Testis (tissue), 3 donors: ENCODE measurements around the gene TBC1D1. TPM values are rescaled to one million over a fixed set of nuclear protein-coding genes. Genes with fewer than 3 reads are reported as not detected.

Experiments
- DNase-seq: peaks from one replicate; pipeline ENCODE4 v3.0.0-alpha.2; 2019
- H3K27ac ChIP-seq, 2 donors: fragments of 200-600 bp; sonication (generic); one replicate each; pipeline ENCODE4 v1.5.1; 2019
- H3K27me3 ChIP-seq: fragments of 200-600 bp; sonication (generic); one replicate; pipeline ENCODE4 v1.5.1; 2019
- H3K36me3 ChIP-seq: fragments of 200-600 bp; sonication (generic); one replicate; pipeline ENCODE4 v1.5.1; 2017; ENCODE audit warnings: low read depth; ENCODE audit errors: missing control alignments
- H3K4me1 ChIP-seq: fragments of 200-600 bp; sonication (generic); one replicate; pipeline ENCODE4 v1.5.1; 2019
- H3K4me3 ChIP-seq, 2 donors: fragments of 200-600 bp; sonication (generic); one replicate each; pipeline ENCODE4 v1.5.1; 2017 to 2019
- H3K9me3 ChIP-seq: fragments of 200-600 bp; sonication (generic); one replicate; pipeline ENCODE4 v1.5.1; 2017
- POLR2A ChIP-seq: fragments of 450-650 bp; IDR thresholded peaks from one replicate; pipeline ENCODE4 v1.6.1; 2017; ENCODE audit warnings: antibody characterized with exemption, mild to moderate bottlenecking, moderate library complexity
- WGBS, 2 donors: methylation state at CpG; one replicate each; pipeline ENCODE4 v1.1.5; 2018; 5-methylcytosine and 5-hydroxymethylcytosine counted together
- intact Hi-C: fragments of 100-400 bp; cut with DNase I; formaldehyde crosslinking; loops from one replicate; pipeline ENCODE4 v1.15.1; 2023; ENCODE audit warnings: low total_unique reads
- polyA plus RNA-seq: library from polyadenylated mRNA; stranded (reverse); fragments of 350-450 nt; fragmentation: Illumina TruSeq; extraction: RNeasy Lipid Tissue Mini Kit (QIAGEN cat#74804); gene quantifications from one replicate; pipeline ENCODE4 v1.2.3, GENCODE V29; 2014; ENCODE audit warnings: low read depth, low replicate concordance; ENCODE audit not compliant: insufficient read depth
- total RNA-seq, 2 donors: library from RNA; depleted of rRNA; stranded (reverse); fragments of >200 nt; gene quantifications; one replicate each; pipeline ENCODE4 v1.2.3, GENCODE V29; 2016
- TF ChIP-seq, protein P1 (sequence below), 3 experiments: fragments of 450-650 bp in 2 of 3; fragments of 200-600 bp in 1 of 3; sonication (generic) in 1 of 3; IDR thresholded peaks; one replicate each; pipeline ENCODE4 v1.5.1; 2016 to 2019; ENCODE audit warnings: antibody characterized with exemption in 3 of 3, mild to moderate bottlenecking in 2 of 3, moderate library complexity in 1 of 3

TBC1D1 gene
- total and polyA plus RNA-seq, 3 donors from 2014 or later = 130 to 208 (median 167) TPM

DNA sequence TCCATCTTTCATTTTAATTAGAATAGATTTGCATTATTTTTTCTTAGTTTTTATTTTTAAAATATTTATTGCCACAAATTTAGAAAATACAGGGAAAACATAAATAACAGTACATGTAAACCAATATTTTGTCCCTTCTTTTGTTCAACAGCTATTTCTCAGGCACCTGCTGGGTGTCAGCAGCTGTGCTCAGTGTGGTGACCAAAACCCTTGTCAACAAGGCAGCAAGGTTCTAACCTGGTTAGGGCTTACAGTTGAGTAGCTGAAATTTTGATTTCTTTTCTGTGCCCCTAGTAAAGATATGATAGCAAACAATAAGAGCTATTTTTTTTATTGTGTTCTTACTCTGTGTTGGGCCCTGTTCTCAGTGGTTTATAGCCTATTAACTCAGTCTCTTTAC lies 197.4 kb downstream of the TBC1D1 start:
- Histone ChIP-seq H3K27me3 (no peaks in the 10 kb centered on the region), H3K4me1 (peaks cover 17% of the 10 kb centered on the region), H3K4me3 (no peak overlapping the region), H3K36me3 (no peaks in the 10 kb centered on the region), H3K27ac (no peak overlapping the region), H3K9me3 (no peaks in the 10 kb centered on the region)
- intact Hi-C loops = no loop called here
- no peak for DNase-seq
- TF ChIP-seq POLR2A = no peak
- TF ChIP-seq, protein P1, sequence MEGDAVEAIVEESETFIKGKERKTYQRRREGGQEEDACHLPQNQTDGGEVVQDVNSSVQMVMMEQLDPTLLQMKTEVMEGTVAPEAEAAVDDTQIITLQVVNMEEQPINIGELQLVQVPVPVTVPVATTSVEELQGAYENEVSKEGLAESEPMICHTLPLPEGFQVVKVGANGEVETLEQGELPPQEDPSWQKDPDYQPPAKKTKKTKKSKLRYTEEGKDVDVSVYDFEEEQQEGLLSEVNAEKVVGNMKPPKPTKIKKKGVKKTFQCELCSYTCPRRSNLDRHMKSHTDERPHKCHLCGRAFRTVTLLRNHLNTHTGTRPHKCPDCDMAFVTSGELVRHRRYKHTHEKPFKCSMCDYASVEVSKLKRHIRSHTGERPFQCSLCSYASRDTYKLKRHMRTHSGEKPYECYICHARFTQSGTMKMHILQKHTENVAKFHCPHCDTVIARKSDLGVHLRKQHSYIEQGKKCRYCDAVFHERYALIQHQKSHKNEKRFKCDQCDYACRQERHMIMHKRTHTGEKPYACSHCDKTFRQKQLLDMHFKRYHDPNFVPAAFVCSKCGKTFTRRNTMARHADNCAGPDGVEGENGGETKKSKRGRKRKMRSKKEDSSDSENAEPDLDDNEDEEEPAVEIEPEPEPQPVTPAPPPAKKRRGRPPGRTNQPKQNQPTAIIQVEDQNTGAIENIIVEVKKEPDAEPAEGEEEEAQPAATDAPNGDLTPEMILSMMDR (IDR thresholded peaks at IDR 0.05) = no peak

DNA sequence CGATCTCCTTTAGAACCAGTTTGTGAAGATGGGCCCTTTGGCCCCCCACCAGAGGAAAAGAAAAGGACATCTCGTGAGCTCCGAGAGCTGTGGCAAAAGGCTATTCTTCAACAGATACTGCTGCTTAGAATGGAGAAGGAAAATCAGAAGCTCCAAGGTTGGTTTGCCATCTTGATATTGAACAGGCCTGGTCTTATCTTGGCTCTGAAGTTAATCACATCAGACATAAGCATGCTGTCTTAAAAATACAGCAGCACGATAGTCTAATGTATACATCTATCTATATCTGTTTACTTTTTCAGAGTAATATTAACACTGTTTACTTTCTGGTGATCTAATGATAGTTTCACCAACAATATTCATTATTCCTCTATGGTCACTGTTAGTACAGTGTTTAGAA lies 199.1 kb downstream of the TBC1D1 start:
- H3K4me3 ChIP-seq = no peak overlapping the region
- H3K27me3 ChIP-seq = no peaks in the 10 kb centered on the region
- no peaks in the 10 kb centered on the region for H3K9me3 ChIP-seq
- intact Hi-C loops = no loop called here
- 83 to 88% methylated on average over 4 of the region's 4 CpGs for WGBS, 2 donors
- H3K4me1 ChIP-seq = peaks cover 15% of the 10 kb centered on the region
- no peak for DNase-seq
- H3K27ac ChIP-seq = no peak overlapping the region
- H3K36me3 ChIP-seq = no peaks in the 10 kb centered on the region
- TF ChIP-seq, protein P1 (IDR thresholded peaks at IDR 0.05) = no peak
- TF ChIP-seq POLR2A = no peak

DNA sequence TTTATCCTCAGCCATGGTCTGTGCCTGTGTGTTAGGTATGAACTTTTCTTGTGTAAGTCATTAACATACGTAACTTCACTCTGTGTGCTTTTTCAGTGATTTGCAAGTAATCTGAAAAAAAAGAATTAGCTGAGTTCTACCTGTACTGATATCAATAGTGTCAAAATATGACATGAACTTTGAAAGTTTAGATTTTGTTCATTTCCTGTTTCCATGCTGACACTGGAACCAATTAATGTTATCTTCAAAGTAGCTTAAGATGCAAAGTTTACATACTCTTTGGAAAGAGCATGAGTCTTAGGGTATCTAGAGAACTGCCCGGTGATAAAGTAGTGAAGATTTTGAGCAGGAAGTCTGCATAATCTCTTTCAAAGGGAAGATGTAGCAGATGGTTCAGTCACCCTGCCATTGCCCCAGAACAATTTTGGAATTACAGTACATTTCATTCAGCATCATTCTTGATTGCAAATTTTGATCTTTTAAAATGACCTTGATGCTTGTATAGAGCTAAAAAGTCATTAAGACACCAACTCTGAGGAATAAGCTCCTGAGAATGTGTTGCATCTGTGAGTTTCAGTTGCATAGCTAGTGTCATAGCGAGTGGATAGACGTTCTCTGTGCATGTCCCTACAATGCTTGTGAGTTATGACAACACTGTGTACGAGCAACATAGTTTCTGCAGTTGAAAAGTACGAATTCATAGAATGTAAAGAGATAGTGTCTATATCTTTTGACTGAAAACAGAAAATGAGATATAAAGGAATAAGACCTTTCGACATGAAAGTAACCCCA lies 199.8 kb downstream of the TBC1D1 start:
- no peak for DNase-seq
- H3K27ac ChIP-seq = no peak overlapping the region
- H3K4me1 ChIP-seq = peaks cover 8% of the 10 kb centered on the region
- 86 to 88% methylated on average over 7 of the region's 7 CpGs for WGBS, 2 donors
- no peaks in the 10 kb centered on the region for H3K36me3 ChIP-seq
- no peaks in the 10 kb centered on the region for H3K9me3 ChIP-seq
- intact Hi-C loops = no loop called here
- no peak overlapping the region for H3K4me3 ChIP-seq
- H3K27me3 ChIP-seq = no peaks in the 10 kb centered on the region
- TF ChIP-seq POLR2A = no peak
- TF ChIP-seq, protein P1 (IDR thresholded peaks at IDR 0.05) = no peak

DNA sequence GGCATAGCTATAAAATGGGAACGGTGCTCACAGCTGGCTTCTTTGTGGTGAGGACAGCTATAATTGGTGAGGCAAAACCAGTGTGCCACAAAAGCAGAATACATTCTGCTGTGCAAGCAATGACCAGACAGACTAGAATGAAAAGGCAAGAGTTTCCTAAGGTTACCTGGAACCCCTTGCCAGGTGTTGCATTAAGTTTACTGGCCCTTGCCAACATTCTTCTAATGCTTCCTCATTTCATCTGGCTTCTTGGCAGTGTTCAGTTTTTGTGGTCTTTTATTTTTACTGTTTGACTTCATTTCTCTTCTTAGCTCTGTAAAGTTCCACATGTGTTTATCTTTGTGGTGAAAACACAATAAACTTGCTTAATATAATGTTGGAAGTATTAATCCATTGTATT lies 200.8 kb downstream of the TBC1D1 start:
- TF ChIP-seq POLR2A = no peak
- TF ChIP-seq, protein P1 (IDR thresholded peaks at IDR 0.05) = no peak
- H3K27ac ChIP-seq = no peak overlapping the region
- no peak for DNase-seq
- no peaks in the 10 kb centered on the region for H3K36me3 ChIP-seq
- 79 to 81% methylated on average over 1 of the region's 1 CpG for WGBS, 2 donors
- H3K4me3 ChIP-seq = no peak overlapping the region
- no peaks in the 10 kb centered on the region for H3K4me1 ChIP-seq
- intact Hi-C loops = no loop called here
- H3K27me3 ChIP-seq = no peaks in the 10 kb centered on the region
- no peaks in the 10 kb centered on the region for H3K9me3 ChIP-seq

DNA sequence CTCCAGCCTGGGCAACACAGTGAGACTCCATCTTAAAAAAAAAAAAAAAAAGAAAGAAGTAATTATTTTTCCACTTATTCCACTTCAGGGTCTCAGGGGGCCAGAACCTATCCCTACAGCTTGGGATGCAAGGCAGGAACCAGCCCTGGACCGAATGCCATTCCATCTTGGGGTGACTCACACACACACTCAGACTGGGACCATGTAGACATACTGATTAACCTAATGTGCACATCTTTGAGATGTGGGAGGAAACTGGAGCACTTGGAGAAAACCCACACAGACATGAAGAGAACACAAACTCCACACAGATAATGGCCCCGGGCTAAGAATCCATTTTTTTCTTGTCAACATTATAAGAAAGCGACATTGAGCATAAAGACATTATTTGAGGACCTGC lies 201.8 kb downstream of the TBC1D1 start:
- H3K4me1 ChIP-seq = no peaks in the 10 kb centered on the region
- no peak overlapping the region for H3K27ac ChIP-seq
- no peaks in the 10 kb centered on the region for H3K27me3 ChIP-seq
- 78 to 83% methylated on average over 3 of the region's 3 CpGs for WGBS, 2 donors
- no peaks in the 10 kb centered on the region for H3K36me3 ChIP-seq
- no peaks in the 10 kb centered on the region for H3K9me3 ChIP-seq
- no peak overlapping the region for H3K4me3 ChIP-seq
- intact Hi-C loops = no loop called here
- no peak for DNase-seq
- no peak for TF ChIP-seq POLR2A
- TF ChIP-seq, protein P1 (IDR thresholded peaks at IDR 0.05) = no peak
